OCI-M2 (cell line): ENCODE measurements around the gene IQGAP1.
"Not testable (repeated sequence)": the region's sequence is repeated elsewhere in the genome, so short reads cannot be mapped to it uniquely, and the experiment has no call there.

Experiments
- DNase-seq: peaks from one replicate; lab custom pipeline; 2025; ENCODE audit not compliant: unreplicated experiment; lab: John Stamatoyannopoulos, UW

IQGAP1 gene

GRCh38 chr15:90523373-90523772, 135.3 kb downstream of the IQGAP1 start:
- DNase-seq = no peak

DNA sequence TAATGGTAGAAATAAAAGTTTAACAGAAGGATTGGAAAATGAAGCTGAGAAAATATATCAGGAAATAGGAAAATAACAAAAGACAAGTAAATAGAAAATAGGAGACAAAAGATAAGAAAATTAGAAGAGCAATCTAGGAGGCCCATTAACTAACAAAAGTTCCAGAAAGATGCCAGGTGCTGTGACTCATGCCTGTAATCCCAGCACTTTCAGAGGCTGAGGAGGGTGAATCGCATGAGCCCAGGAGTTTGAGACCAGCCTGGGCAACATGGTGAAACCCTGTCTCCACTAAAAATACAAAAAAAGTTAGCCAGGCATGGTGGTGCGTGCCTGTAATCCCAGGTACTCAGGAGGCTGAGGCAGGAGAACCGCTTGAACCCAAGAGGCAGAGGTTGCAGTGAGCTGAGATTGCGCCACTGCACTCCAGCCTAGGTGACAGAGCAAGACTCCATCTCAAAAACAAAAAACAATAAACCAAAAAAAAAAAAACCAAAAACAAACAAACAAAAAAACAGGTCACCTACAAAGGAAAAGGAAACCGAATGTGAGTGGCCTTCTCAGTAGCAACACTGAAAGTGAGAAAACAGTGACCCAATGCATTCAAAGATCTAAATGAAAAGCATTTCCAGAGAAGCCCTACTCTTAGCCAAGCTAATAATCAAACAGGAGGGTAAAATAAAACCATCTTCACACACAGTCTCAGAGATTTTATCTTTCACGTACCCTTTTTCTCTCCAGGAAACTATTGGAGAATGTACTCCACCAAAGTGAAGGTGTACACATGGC, 136.2 kb downstream of the IQGAP1 start:
- not testable (repeated sequence) for DNase-seq

- DNase-seq = no peak
These were observed 140.9 kb downstream of the IQGAP1 start for GRCh38 chr15:90529011-90529370.

- no peak for DNase-seq
These were observed 141.6 kb downstream of the IQGAP1 start, which contains the start of gene CRTC3 for GRCh38 chr15:90529371-90530249. Gene CRTC3, plus strand, starts transcription at chr15:90529923. Its CDS starts 149 bp downstream, at chr15:90530072.

DNA sequence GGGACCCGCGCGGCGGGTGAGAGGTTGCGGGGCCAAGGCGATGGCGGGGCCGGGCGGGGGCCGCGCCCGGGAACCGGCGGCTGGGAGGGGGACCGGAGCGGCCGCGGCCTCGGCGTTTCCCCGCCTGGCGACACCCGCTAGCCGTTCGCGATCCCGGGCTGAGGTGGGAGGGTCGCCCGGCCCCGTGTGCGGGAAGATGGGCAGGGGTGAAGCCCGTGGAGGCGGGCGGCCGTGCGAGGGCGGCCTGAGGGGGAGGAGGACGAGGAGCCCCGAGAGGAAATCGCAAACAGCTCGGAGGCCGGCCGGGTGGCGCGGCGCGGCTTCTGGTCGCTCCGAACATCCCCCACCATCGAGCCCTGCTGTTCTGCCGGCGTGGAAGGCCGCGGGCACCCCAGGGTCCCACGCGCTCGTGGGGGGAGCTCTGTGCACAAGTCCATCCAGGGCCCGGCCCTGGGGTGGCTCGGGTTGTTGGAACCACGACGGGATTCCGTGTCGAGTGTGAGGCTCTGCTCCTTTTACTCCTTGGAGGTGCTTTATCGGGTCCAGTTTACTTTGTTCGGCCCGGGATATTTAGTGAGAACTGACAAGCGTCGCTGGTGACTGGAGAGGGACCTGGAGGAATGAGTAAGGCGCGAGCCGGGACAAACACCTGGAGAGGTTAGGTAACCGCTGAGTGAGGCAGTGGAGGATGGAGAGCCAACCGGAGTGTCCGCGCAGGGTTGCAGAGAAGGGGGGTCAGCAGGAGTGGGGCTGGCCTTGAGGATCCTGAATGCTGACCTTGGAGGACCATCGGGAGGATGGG, 142.4 kb downstream of the IQGAP1 start:
- DNase-seq = no peak

- no peak for DNase-seq
These were observed 143.1 kb downstream of the IQGAP1 start for GRCh38 chr15:90531147-90531546.

DNA sequence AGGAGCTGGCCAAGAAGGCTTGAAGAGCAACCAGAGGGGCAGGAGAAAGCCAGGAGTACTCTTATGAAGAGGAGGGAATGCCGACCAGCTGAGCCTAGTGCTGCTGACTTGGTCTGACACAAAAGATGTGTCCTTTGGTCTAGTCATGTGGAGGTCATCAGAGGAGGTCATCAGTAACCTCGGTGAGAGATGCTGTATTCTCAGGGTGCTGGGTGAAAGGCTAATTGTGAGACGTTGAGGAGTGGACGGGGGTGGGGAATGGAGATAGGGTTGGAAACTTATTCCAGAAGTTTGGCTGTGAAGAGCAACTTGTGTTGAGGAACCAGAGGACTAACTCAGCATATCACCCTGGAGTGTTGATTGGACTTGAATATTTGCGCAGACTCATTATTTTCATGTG, 147.2 kb downstream of the IQGAP1 start:
- DNase-seq = no peak

GRCh38 chr15:90539789-90540188, 151.7 kb downstream of the IQGAP1 start:
- no peak for DNase-seq

DNA sequence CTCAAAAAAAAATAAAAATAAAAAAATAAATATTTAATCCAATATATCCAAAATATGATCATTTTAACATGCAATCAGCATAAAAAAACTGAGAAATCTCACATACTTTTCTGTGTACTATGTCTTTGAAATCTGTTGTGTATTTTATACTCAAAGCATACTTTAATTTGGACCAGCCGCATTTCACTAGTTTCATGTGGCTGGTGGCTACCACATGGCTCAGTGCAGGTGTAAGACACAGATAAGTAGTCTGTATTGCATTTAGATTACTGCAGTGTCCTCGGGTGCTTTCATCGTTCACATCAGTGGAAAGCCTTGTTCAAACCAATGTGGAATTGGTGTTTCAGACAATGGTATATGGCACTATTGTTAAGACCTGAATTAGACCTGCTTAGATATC, 152.7 kb downstream of the IQGAP1 start:
- no peak for DNase-seq

GRCh38 chr15:90545095-90545494, 157.1 kb downstream of the IQGAP1 start:
- no peak for DNase-seq

DNA sequence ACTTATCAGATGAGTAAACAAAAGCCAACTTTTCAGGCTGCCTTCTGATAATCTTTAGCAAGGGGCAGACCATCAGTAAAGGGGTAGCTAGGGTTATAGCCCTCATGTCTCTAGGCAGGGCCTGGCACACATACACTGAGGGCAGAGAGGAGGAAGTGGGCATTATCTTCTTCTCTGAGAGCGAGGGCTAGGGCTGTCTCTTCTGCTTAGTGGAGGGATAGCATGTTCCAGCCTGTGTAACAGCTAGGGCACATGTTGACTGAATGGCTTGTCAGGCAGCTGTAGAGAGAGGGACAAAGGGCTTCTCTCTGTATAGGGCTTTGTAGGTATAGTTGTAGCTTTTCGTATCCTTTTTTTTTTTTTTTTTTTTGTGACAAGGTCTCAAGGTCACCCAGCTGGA, 159.5 kb downstream of the IQGAP1 start:
- no peak for DNase-seq

DNA sequence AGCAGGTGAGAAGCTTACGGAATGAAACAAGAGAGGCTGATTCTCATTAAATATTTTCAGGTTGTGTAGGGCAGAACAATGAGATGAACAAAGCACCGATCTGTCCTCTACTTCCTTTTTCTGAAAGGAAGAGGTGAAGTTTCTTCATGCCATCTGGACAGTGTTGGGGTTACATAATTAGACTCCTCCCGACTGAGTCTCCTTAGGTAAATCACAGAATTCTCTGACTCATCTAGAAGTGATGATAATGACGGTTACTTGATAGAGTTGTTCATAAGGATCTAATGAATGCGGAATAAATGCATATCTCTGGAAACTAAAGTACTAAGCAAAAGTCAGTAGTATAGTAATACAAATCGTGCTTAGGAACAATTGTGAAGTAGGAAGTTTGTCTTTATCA, 162.9 kb downstream of the IQGAP1 start:
- no peak for DNase-seq
